Right kidney (tissue), 1 donor: ENCODE data around the gene EBF4.
"Not testable (repeated sequence)": the region's sequence is repeated elsewhere in the genome, so short reads cannot be mapped to it uniquely, and the experiment has no call there.

Source experiments
- DNase-seq: peaks from one replicate; pipeline ENCODE4 v3.0.0-alpha.2; 2016

Gene EBF4

GRCh38 chr20:2757001-2757400 is 64.4 kb downstream of the EBF4 start:
- DNase-seq = no peak

GRCh38 chr20:2757969-2758368 is 65.4 kb downstream of the EBF4 start:
- DNase-seq = no peak

DNA sequence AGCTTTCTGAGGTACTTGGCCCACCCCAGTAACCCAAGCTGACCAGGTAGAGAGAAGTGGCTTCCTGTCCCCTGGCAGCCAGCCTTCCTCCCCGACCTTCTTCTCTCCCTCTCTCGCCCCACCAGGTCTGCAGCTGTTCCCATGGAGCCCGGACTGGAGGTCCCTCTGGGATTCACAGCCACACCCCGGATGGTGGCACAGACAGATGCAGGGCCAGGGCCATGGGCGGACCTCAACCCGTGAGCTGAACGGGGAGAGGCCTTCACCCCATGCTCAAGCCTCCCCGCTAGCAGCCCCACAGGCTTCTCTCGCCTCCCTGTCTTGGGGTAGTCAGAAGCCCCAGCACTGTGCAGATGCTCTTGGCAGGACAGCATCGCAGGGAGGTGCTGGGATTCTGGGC is 66.6 kb downstream of the EBF4 start:
- no peak for DNase-seq

DNA sequence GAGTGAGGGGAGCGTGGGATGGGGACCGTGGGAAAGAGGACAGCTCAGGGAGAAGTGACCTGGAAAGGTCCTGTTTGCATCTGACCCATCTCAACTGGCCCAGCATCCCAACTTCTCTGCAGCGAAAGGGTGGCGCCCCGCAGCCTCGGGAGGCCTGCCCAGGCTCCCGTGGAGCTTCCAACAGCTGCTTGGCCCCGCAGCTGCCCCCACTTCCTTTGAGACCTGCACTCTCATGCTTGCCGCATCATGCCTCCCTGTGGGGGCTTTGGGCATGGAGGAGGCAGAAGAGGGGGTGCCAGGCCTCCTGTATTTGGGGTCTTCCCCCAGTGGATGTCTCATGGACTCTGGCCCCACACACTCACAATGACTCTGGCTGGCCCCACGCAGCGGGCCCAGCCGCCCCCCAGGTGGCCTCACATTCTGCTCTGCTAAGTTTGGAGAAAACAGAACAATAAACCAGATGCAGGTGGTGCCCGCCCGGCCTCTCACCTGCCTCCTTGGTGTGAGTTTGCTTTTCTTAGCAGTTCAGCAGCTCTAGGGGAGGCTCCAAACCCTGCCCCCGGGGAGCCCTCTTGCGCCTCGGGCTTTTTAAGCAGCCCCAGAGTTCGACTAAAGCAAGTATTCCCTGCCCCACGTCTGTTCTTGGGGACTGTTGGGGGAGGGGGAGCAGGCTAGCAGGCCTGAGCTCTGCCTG is 67.2 kb downstream of the EBF4 start:
- no peak for DNase-seq

GRCh38 chr20:2760297-2760951 is 67.8 kb downstream of the EBF4 start:
- DNase-seq = no peak

DNA sequence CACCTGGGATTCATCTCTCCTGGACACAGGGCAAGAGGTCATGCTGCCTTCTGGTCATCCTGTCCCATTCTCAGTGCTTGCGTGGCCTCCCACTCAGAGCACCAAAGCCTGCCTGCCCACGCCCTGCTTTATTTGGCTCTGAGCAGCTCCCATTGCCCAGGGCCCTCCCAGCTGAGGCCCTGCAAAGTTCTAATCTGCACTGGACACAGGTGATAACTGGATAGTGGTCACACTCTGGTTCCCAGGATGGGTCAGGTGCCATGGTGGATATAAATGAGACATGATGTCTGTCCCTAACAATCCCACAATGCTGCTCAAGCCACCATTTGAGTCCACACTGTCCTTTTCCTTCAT is 68.3 kb downstream of the EBF4 start:
- DNase-seq = no peak

- no peak for DNase-seq
These were observed 69.3 kb downstream of the EBF4 start for GRCh38 chr20:2761885-2762284.

DNA sequence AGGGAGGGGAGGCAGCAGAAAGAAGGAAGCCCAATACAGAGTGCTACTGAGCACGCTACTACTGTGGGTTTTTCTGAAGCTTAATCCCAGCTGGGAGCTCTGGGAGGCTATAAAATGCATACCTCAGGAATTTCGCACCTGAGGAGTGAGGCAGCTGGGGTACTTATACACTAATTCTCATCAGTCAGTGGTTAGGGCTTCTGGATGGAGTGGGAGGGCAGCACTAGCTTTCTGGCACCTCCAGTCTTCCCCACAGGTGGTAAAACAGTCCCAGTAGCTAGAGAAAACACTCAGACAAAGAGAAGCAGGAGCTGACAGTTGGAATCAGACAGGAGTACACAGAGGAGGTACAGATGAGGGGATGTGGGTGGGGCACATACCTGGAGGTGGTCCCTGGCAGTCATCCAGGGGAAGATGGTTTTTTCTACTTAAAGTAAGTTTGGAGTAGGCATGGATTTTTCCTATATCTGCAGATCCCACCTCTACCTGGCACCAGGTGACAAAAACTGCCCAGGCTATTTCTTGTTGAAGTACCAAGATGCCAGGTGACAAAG is 70.1 kb downstream of the EBF4 start:
- DNase-seq = no peak

GRCh38 chr20:2763186-2763585 is 70.6 kb downstream of the EBF4 start:
- no peak for DNase-seq

GRCh38 chr20:2767768-2768631 is 75.4 kb downstream of the EBF4 start:
- no peak for DNase-seq

- DNase-seq = no peak
These were observed 76.0 kb downstream of the EBF4 start for GRCh38 chr20:2768632-2769015.

DNA sequence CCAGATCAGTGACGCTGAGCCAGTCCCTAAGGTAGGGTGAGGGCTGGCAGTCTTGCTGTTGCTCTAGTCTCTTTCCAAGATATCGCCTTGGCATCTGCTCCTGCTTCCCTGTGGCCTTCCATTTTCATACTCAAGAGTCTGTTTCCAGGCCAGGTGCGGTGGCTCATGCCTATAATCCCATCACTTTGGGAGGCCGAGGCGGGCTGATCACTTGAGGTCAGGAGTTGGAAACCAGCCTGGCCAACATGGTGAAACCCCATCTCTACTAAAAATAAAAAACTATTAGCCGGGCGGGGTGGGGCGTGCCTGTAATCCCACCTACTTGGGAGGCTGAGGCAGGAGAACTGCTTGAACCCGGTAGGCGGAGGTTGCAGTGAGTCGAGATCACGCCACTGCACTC is 77.5 kb downstream of the EBF4 start:
- DNase-seq = not testable (repeated sequence)

DNA sequence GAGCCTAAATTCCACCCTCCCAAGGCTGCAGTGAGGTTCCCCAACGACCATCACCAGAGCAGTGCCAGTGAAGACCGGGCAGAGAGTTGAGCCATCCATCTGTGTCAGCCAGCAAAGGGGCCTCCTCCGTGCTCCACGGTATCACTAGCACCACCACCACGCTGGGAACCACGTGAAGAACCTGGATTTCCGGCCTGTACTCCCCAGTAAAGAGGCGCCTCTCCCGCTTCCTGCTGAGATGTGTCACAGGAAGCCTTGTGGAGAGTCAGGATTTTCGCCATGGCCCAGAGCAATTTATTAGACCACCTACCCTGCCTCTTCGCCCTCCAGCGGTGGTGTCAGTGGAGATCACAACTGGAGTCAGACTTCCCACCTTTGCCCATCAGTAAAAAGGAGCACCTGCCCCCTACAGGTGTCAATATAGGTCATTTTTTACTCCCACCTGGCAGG is 79.1 kb downstream of the EBF4 start:
- DNase-seq = no peak

DNA sequence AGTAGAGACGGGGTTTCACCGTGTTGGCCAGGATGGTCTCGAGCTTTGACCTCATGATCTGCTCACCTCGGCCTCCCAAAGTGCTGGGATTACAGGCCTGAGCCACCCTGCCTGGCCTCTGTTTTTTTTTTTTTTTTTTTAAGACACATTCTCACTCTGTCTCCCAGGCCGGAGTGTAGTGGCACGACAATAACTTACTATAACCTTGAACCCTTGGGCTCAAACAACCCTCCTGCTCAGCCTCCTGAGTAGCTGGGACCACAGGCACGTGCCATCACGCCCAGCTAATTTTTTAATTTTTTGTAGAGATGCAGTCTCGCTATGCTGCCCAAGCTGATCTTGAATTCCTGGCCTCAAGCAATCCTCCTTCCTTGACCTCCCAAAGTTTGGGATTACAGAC is 81.2 kb downstream of the EBF4 start:
- no peak for DNase-seq

DNA sequence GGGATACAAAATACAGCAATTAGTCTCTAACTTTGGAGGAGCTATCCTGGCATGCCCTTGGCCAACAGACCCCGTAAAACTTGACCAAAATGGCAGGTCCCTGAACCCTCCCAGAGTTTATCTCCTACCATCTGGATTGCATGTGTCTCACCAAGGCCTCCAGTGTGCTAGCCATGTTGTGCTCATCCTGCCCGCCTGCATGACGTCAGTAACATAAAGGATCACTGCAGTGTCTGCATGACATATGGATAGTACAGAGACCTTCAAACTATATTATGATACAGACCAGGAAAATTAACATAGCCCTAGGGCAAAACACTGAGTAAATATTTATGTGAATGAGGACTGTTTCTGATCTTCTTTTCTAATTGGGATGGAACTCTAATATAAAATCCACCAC is 82.6 kb downstream of the EBF4 start:
- DNase-seq = no peak

GRCh38 chr20:2778602-2779321 is 86.2 kb downstream of the EBF4 start:
- no peak for DNase-seq

DNA sequence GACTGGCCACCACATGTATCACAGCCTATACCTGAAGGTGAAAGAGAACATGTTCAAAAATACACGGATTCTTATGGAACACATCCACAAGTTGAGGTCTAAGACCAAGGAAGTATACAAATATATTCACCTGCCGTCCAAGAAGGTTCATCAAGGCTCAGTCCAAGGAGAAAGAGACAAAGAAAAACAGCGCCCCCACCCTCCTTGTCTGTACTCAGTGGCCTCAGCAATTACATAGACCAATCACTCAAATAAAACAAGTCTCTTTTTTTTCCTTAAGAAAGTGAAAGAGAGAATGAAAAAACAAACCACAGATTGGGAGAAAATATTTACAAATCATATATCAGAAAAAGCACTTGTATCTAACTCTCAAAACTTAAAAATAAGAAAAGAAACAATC is 88.4 kb downstream of the EBF4 start:
- no peak for DNase-seq

- no peak for DNase-seq
These were observed 91.5 kb downstream of the EBF4 start for GRCh38 chr20:2783908-2784566.

DNA sequence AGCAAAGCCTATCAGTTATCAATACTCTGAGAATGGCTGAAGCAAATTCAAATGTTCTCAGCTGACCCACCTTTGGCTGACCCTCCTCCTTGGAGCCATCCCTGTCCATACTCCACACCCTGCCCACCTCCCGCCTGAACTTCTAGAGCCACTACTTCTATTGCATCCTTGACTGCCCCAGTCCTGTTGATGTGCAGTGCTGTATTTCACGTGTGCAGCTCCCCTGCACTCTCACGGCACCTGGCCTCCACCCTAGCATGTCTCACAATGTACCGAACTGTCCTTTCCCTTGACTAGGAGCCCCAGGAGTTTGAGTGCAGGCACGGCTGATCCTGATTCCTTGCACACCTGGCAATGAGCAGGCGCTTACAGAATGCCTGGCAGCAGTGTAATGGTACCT is 100.9 kb downstream of the EBF4 start:
- DNase-seq = no peak

DNA sequence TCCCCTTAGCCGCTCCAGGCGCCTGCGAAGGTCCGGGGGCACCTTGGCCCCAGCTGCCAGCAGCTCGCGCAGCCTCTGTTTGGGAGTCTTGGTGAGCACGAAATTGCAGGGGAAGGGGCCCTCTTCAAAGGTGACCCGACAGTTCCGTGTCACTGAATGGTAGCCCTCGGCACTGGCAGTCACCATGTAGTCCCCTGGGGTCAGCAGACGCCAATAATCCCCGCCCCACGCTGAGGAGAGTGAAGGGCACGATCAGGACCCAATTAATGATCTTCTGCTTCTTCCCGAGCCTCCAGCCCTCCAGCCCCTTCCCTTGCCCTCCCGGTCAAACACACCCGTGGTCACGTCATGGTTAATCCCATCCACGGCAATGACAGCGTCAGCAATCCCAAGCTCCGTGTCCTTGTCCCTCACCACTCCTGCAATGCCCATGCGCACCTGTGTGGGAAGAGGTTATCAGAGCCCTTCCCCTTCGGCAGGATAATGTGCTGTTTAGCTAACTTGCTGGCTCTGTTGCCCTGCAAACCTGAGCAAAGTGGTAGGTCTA is 101.7 kb downstream of the EBF4 start:
- DNase-seq = no peak

DNA sequence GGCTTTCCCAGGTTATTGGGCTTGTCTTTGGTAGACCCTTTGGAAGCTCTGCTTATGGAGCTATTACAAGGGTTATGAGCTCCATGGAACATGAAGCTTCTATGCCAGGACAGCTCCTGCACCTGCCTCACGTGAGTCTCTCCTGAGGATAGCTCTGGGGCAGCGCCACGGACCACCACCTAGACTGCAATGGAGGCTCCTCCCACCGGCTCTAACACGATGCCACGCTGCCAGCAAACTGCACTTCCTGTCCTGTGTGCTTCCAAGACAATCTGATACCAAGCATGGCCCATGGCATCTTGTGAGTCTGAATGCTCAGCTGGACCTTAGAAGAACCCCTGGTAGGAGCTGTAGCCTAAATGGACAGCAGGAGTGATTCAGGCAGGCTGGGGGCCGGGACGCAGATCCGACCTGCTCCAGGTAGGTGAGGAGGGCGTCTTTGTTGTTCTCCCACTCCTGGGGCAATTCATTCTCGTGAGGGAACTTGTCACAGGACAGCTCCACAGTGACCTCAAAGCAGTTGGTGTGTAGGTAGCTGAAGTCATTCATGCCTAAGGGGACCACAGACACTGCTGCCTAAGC is 102.4 kb downstream of the EBF4 start:
- DNase-seq = no peak
